Glomerular visceral epithelial cell (primary cell): ENCODE results near the gene UBL4B.
A peak's percentile ranks its signal among the peaks of the same experiment; 100 is the strongest.

Experiments used
- DNase-seq: peaks from one replicate; pipeline ENCODE4 v3.0.0-alpha.2; 2016; ENCODE audit errors: extremely low spot score

Gene UBL4B

GRCh38 chr1:110113551-110113950 is 1.3 kb downstream of the UBL4B start:
- no peak for DNase-seq

DNA sequence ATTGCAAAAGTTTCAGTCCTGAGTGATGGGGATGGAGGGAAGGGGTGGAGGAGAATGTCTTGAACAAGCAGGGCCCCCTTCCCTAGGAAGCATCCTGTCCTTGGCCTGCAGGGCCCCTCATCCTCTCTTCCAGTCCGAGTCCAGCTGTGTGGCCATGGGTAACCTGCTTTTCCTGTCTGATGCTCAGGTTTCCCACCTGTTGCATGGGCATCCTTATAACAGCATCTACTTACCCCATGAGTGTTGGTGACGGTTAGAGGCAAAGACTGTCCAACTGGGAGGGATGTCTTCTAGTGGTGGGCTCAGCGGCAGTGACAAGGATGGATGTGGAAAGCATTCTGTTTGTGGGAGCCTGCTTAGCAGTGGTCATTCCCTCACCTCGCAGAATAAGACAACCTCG is 1.9 kb downstream of the UBL4B start:
- DNase-seq, result no peak

- DNase-seq, result no peak
Measured at GRCh38 chr1:110114784-110115183, 2.5 kb downstream of the UBL4B start.

GRCh38 chr1:110118636-110119396 is 6.6 kb downstream of the UBL4B start:
- DNase-seq, result no peak

DNA sequence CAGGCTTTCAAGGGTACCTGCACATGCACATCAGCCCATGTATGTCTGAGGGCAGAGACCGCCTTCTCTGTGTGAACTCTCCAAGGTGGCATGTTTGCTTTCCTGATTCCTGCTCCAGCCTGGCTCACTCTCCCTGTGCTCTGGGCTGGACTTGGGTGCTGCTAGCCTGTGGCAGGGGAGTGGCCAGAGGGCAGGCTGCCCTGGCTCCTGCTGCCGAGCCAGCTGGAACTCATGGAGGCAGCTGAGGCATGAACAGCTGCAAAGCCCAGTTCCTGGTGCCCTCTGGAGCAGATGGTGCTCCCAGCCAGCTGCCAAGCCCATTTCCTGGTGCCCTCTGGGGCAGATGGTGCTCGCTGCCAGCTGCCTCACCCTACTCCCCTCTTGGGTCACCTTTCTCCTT is 7.6 kb downstream of the UBL4B start:
- no peak for DNase-seq

DNA sequence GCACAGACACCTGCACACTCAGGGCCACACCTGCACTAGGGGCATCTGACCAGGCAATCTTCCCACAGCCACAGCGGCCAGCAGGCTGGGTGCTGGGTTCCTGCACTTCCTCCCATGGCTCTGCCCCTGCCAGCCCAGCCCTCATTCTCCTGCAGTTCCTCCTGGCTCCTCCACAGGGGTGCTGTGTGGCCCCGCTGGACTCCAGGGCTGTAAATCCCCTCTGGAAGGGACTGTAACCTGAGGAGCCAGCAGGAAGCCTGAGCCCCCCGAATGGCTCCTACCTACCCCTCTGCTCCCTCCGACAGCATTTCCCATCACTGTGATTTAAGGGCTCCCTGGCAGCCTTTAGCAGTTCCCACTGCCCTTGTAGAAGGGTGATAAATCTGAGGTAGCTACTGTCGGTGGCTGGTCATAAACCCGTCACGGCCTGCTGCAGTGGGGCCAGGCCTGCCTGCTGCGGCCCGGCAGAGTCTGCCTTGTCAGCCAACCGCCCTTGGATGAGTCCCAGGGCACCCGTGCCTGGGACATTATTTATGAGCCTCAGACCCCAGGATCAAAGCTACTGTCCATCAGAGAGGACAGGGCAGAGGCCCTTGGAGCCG is 8.8 kb downstream of the UBL4B start:
- no peak for DNase-seq

- no peak for DNase-seq
Measured at GRCh38 chr1:110123224-110123623, 11.0 kb downstream of the UBL4B start.

GRCh38 chr1:110125810-110126209 is 13.6 kb downstream of the UBL4B start:
- DNase-seq, result no peak

- DNase-seq, result no peak
Measured at GRCh38 chr1:110130113-110130591, 17.9 kb downstream of the UBL4B start.

GRCh38 chr1:110130989-110131388 is 18.7 kb downstream of the UBL4B start:
- no peak for DNase-seq

GRCh38 chr1:110132682-110133081 is 20.4 kb downstream of the UBL4B start:
- no peak for DNase-seq

DNA sequence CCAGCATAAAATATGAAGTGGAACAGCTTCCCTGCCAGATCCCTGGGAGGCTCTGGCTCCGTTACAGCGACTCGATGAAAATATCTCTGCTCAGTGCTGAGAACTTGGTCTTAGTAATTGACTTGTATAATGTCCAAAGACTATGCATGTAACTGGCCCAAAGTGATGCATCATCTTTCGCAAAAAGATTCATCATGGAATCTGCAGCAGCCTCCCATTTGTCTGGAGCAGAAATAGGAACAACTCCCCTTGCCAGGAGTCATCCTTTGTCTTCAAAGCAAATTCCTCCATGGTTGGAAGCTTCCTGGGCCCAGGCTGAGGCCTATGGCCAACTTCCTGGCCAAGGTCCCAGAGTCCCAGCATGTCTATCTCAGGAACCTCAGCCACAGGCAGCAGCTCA is 21.2 kb downstream of the UBL4B start:
- no peak for DNase-seq

DNA sequence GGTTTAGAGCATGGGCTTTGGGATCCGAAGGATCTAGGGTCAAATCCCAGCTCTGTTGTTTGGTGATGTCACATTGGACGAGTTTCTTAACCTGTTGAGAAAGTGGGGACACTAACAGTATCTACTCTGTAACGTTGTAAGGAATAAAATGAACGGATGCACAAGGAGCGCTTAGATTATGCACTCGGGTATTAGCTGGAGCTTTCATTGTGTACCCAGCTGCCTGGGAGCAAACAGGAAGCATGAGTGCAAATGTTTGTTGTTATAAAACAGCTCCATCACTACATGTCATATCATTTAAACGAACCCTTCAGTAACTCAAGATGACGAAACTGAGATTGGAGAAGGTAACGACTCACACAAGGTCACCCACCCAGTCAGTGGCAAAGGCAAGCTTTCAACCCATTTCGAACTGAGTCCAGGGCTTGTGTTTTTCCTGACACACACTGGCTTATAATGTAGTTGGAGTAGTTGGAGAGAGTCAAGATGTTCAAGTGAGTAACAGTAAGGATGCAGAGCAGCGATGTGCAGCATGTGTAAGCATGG is 21.9 kb downstream of the UBL4B start:
- DNase-seq, result no peak

- no peak for DNase-seq
Measured at GRCh38 chr1:110135246-110135645, 23.0 kb downstream of the UBL4B start.

DNA sequence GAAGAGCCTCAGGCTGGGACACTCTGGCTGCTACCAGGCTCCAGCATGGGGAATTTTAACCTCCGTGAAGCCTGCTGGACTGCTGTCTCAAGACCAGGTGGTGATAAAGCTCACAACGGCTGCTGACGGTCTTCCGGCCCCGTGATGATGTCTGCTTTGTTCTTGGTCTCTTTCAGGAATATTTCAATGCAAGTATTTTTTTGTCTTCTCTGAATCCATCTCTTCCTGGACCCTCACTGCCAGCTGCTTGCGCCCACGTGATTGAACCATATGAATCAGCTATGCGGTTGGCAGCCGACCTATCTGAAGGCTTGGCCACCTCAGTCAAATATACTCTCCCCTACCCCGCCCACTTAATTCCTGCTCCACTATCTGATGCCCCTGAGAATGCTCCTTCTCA is 23.4 kb downstream of the UBL4B start:
- DNase-seq, result no peak

- no peak for DNase-seq
Measured at GRCh38 chr1:110136911-110137310, 24.7 kb downstream of the UBL4B start.

- no peak for DNase-seq
Measured at GRCh38 chr1:110138956-110139355, 26.7 kb downstream of the UBL4B start.

DNA sequence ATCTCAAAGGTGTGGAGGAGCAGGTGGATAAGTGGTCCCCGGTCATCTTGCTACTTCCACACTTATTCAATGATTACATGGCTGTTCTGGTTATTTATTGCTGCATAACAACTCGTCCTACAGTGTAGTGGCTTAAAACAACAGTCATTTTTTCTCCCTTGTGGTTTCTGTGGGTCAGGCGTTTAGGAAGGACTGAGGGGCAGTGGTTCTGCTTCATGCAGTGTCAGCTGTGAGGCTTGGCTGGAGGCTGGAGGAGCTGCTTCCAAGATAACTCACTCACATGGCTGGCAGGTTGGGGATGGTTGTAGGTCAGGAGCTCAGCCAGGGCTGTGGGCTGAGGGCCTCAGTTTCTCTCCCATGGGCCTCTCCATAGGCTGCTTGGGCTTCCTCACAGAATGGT is 32.1 kb downstream of the UBL4B start:
- DNase-seq, result no peak

DNA sequence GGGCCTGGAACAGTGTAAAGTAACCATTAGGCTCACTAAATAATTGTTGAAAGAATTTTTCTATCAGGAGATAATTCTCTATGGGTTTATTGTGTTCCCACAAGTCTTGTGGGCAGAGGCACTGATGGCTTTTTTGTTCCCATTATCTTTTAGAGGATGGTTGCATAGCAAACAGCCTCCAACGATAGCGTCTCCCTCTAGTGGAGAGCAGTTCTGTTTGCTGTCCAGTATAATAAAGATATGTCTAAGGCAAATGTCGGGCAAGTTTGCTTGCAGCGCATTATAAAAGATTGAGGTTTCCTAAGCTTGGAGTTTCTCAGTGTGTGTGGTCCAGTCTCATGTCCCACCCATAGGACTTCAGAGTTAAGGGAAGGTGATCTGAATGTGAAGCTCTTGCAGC is 36.7 kb downstream of the UBL4B start:
- no peak for DNase-seq

GRCh38 chr1:110150330-110151174 is 38.3 kb downstream of the UBL4B start, which contains the start of gene SLC6A17:
TSS of gene SLC6A17 (plus strand) at chr1:110150494. CDS start at chr1:110166930, 16,436 bp downstream.
- peak; percentile 41 for DNase-seq

DNA sequence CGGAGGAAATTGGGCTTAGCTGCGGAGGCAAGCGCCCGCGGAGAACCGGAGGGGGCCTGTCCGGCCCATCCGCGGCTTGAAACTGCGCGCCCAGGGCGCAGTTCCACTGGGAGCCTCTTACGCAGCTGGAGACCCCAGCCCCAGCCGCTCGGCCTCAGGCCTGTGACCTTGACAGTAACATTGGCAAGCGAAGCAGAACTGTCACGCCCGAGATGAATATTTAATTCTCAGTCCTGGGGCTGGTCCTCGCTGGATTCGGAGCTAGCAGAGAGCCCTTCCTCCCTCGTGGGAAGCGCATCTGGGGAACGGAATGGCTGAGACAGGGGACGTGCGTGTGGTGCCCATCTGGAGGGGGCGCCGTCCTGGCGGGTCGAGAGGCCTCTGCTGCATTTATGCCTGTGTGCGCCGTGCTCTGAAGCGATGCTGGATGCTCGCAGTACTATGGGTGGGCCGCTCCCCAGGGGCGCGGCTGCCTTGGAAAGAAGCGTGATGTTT is 39.0 kb downstream of the UBL4B start:
- DNase-seq, result no peak
